Activated CD8-positive, alpha-beta memory T cell treated with anti-CD3 and anti-CD28 coated beads, Interleukin-2, amount 50 U/mL, for 1 hour (primary cell): Measurements from ENCODE around the gene EVI2B.
"Not testable (repeated sequence)": the region's sequence is repeated elsewhere in the genome, so short reads cannot be mapped to it uniquely, and the experiment has no call there.

ENCODE experiments used
- DNase-seq: peaks from one replicate; pipeline ENCODE4 v3.0.0-alpha.2; 2020; ENCODE audit errors: extremely low read depth

Gene EVI2B

GRCh38 chr17:31310886-31311285 is 3.0 kb downstream of the EVI2B start:
- DNase-seq: no peak

- peak; percentile 61 for DNase-seq
Measured at GRCh38 chr17:31310260-31310659, 3.6 kb downstream of the EVI2B start.

GRCh38 chr17:31309556-31309955 is 4.3 kb downstream of the EVI2B start:
- DNase-seq: no peak

- DNase-seq: no peak
Measured at GRCh38 chr17:31308372-31309334, 5.2 kb downstream of the EVI2B start.

GRCh38 chr17:31307640-31308039 is 6.2 kb downstream of the EVI2B start:
- DNase-seq: no peak

GRCh38 chr17:31299624-31300023 is 14.2 kb downstream of the EVI2B start:
- no peak for DNase-seq

GRCh38 chr17:31297090-31297489 is 16.8 kb downstream of the EVI2B start, which contains the start of gene OMG:
Gene OMG (minus strand): TSS chr17:31297239. CDS start chr17:31296331, 908 bp downstream.
- no peak for DNase-seq

GRCh38 chr17:31296142-31296541 is 17.7 kb downstream of the EVI2B start:
- no peak for DNase-seq

GRCh38 chr17:31295489-31295871 is 18.4 kb downstream of the EVI2B start:
- DNase-seq: no peak

GRCh38 chr17:31294820-31295488 is 18.9 kb downstream of the EVI2B start:
- no peak for DNase-seq

GRCh38 chr17:31294231-31294630 is 19.6 kb downstream of the EVI2B start:
- DNase-seq: no peak

GRCh38 chr17:31293581-31293980 is 20.3 kb downstream of the EVI2B start:
- no peak for DNase-seq

- DNase-seq: no peak
Measured at GRCh38 chr17:31291820-31292219, 22.0 kb downstream of the EVI2B start.

- DNase-seq: no peak
Measured at GRCh38 chr17:31289790-31290189, 24.1 kb downstream of the EVI2B start.

GRCh38 chr17:31287932-31288331 is 25.9 kb downstream of the EVI2B start:
- not testable (repeated sequence) for DNase-seq

- no peak for DNase-seq
Measured at GRCh38 chr17:31286587-31286986, 27.3 kb downstream of the EVI2B start.

GRCh38 chr17:31283841-31284240 is 30.0 kb downstream of the EVI2B start:
- no peak for DNase-seq

- DNase-seq: no peak
Measured at GRCh38 chr17:31281061-31281460, 32.8 kb downstream of the EVI2B start.

- DNase-seq: no peak
Measured at GRCh38 chr17:31279401-31279800, 34.5 kb downstream of the EVI2B start.

- no peak for DNase-seq
Measured at GRCh38 chr17:31275116-31275515, 38.7 kb downstream of the EVI2B start.

GRCh38 chr17:31274252-31274651 is 39.6 kb downstream of the EVI2B start:
- no peak for DNase-seq

GRCh38 chr17:31273516-31273915 is 40.3 kb downstream of the EVI2B start:
- no peak for DNase-seq

GRCh38 chr17:31272803-31273202 is 41.1 kb downstream of the EVI2B start:
- no peak for DNase-seq
